Fibroblast of lung (primary cell): ENCODE results near the gene CMTM6. TPM values are rescaled to one million over a fixed set of nuclear protein-coding genes. Genes with fewer than 3 reads are reported as not detected.

Source experiments
- DNase-seq, 2 donors: peaks; one replicate each; pipeline versions ENCODE4 v3.0.0 to v3.0.0-alpha.2; 2010; ENCODE audit warnings: low read depth in 2 of 2
- H2AFZ ChIP-seq: 2 replicates; pipeline ENCODE4 v1.5.1; 2012; ENCODE audit warnings: low read length, control low read depth, inconsistent platforms
- H3K27ac ChIP-seq: 2 replicates; pipeline ENCODE4 v1.5.1; 2011; ENCODE audit warnings: low read length, control low read depth; ENCODE audit not compliant: insufficient read depth
- H3K27me3 ChIP-seq: 2 replicates; pipeline ENCODE4 v1.5.1; 2011; ENCODE audit warnings: mild to moderate bottlenecking, low read length; ENCODE audit not compliant: control insufficient read depth, insufficient read depth
- H3K36me3 ChIP-seq: 2 replicates; pipeline ENCODE4 v1.5.1; 2011; ENCODE audit warnings: low read length; ENCODE audit not compliant: control insufficient read depth, insufficient read depth
- H3K4me1 ChIP-seq: 2 replicates; pipeline ENCODE4 v1.5.1; 2011; ENCODE audit warnings: low read length; ENCODE audit not compliant: control insufficient read depth, insufficient read depth; ENCODE audit errors: extremely low read depth
- H3K4me2 ChIP-seq: 2 replicates; pipeline ENCODE4 v1.5.1; 2011; ENCODE audit warnings: low read length, control low read depth; ENCODE audit not compliant: insufficient read depth; ENCODE audit errors: extremely low read depth
- H3K4me3 ChIP-seq, 4 experiments: fragments of 200-600 bp in 1 of 4; sonication (generic) in 1 of 4; replicated peaks in 1 of 4; 2 replicates each; pipeline ENCODE4 v1.5.1; 2011 to 2016; ENCODE audit warnings: low read length in 4 of 4, low read depth in 3 of 4, mild to moderate bottlenecking in 3 of 4, control low read depth in 2 of 4, inconsistent platforms in 1 of 4, mixed read lengths in 1 of 4; ENCODE audit not compliant: insufficient read depth in 1 of 4; ENCODE audit errors: control extremely low read depth in 1 of 4
- H3K79me2 ChIP-seq: 2 replicates; pipeline ENCODE4 v1.5.1; 2012; ENCODE audit warnings: mild to moderate bottlenecking, low read length, inconsistent platforms; ENCODE audit not compliant: control insufficient read depth, insufficient read depth
- H3K9ac ChIP-seq: 2 replicates; pipeline ENCODE4 v1.5.1; 2011; ENCODE audit warnings: mild to moderate bottlenecking, low read length, control low read depth; ENCODE audit not compliant: insufficient read depth
- H3K9me3 ChIP-seq: 2 replicates; pipeline ENCODE4 v1.5.1; 2012; ENCODE audit warnings: low read depth, low read length; ENCODE audit not compliant: control insufficient read depth, insufficient read depth
- H4K20me1 ChIP-seq: 2 replicates; pipeline ENCODE4 v1.5.1; 2011; ENCODE audit warnings: low read length; ENCODE audit not compliant: control insufficient read depth, insufficient read depth; ENCODE audit errors: extremely low read depth
- EZH2 ChIP-seq: IDR thresholded peaks from 2 replicates; pipeline ENCODE4 v1.5.1; 2012; ENCODE audit warnings: low read length, control low read depth, mild to moderate bottlenecking; ENCODE audit errors: missing control alignments
- polyA plus RNA-seq, 2 donors: library from polyadenylated mRNA; depleted of rRNA in 1 of 2; stranded (reverse) in 1 of 2; unstranded in 1 of 2; fragments of >200 nt; gene quantifications; 2 replicates each; pipeline ENCODE4 v1.2.1, GENCODE V29; 2011 to 2012; ENCODE audit warnings: missing spikeins in 1 of 2
- total RNA-seq: library from RNA; depleted of rRNA; stranded (reverse); fragments of >200 nt; gene quantifications from 2 replicates; pipeline ENCODE4 v1.2.1, GENCODE V29; 2014
- TF ChIP-seq, protein P1 (sequence below), 2 donors: IDR thresholded peaks in 1 of 2; conservative IDR thresholded peaks in 1 of 2; 1 replicate in 1 of 2; 2 replicates in 1 of 2; pipeline ENCODE4 v1.5.1; 2011 to 2012; ENCODE audit warnings: low read length in 2 of 2, control low read depth in 1 of 2, inconsistent platforms in 1 of 2, low read depth in 1 of 2, mild to moderate bottlenecking in 1 of 2

The CMTM6 gene
- total and polyA plus RNA-seq, 2 donors (not counting 1 experiment from before 2014, with no cell fraction given), result 74.1 to 76.5 TPM

DNA sequence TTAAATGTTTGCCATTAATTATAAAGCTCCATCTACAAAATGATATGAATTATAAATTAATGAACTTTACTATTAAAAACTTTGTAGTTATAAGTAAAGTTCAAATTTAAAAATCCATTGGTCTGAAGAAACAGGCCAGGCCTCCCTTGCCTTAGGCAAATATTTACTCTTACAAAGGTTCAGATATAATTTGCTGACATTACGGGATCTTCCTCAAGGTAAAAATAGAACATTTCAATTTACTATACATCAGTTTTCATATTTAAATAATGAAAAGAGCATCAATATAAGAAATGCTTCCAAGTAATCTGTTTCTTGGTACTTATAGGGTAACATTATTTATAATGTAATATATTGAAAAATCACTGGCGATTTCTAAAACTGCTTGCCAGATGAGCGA is 3.7 kb downstream of the CMTM6 start:
- Histone ChIP-seq H3K4me1 (no peaks in the 10 kb centered on the region), H3K79me2 (peaks cover 16% of the 10 kb centered on the region), H3K36me3 (no peaks in the 10 kb centered on the region), H3K4me2 (no peak overlapping the region), H3K9me3 (no peaks in the 10 kb centered on the region), H3K27ac (no peak overlapping the region), H3K4me3 (no peak overlapping the region), H3K9ac (no peak overlapping the region), H3K27me3 (no peaks in the 10 kb centered on the region), H2AFZ (no peak overlapping the region), H4K20me1 (no peaks in the 10 kb centered on the region)
- TF ChIP-seq EZH2, result no peak
- TF ChIP-seq, protein P1, sequence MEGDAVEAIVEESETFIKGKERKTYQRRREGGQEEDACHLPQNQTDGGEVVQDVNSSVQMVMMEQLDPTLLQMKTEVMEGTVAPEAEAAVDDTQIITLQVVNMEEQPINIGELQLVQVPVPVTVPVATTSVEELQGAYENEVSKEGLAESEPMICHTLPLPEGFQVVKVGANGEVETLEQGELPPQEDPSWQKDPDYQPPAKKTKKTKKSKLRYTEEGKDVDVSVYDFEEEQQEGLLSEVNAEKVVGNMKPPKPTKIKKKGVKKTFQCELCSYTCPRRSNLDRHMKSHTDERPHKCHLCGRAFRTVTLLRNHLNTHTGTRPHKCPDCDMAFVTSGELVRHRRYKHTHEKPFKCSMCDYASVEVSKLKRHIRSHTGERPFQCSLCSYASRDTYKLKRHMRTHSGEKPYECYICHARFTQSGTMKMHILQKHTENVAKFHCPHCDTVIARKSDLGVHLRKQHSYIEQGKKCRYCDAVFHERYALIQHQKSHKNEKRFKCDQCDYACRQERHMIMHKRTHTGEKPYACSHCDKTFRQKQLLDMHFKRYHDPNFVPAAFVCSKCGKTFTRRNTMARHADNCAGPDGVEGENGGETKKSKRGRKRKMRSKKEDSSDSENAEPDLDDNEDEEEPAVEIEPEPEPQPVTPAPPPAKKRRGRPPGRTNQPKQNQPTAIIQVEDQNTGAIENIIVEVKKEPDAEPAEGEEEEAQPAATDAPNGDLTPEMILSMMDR (conservative IDR thresholded peaks at IDR 0.05 in 1 of 2, IDR thresholded peaks at IDR 0.05 in 1 of 2; ENCODE audit: low read depth in 1 of 2, low read length in 2 of 2), result no peak
- DNase-seq, result no peak

DNA sequence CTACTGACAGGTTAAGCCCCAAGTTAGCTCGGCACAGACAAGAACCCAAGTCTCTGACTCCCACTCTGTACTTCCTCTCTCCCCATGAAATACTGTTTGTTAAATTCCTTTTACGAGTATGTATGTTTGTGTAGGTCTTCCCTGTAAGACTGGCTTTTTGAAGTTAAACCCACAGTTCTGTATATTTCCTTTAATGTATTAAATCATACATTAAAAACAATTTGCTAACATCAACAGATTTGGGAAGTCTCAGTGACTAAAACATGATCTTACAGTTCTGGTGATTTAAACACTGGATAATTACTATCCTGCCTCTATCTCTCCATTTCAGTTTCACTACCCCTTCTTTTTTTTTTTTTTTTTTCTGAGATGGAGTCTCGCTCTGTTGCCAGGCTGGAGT is 4.4 kb downstream of the CMTM6 start:
- H3K79me2 ChIP-seq, result peaks cover 19% of the 10 kb centered on the region
- H3K9me3 ChIP-seq, result no peaks in the 10 kb centered on the region

DNA sequence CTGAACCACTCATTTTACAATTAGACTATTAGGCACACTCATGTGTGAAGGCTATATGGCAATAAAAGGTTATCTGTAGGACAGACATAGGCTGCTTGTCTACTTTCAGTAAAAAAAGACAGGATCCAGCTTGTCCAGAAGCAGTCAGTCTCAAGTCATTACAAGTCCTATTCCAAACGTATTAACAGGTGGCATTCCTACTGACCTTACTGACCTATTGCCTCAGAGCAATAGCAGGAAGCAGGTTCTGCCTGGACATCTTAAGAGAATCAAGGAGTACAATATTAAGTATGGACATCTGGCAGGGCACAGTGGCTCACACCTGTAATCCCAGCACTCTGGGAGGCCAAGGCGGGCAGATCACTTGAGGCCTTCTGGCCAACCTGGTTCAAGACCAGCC is 7.0 kb downstream of the CMTM6 start:
- Histone ChIP-seq H4K20me1 (no peaks in the 10 kb centered on the region), H3K27ac (no peak overlapping the region), H3K9ac (no peak overlapping the region), H3K36me3 (no peaks in the 10 kb centered on the region), H3K79me2 (peaks cover 12% of the 10 kb centered on the region), H3K4me2 (no peak overlapping the region), H3K4me1 (no peaks in the 10 kb centered on the region), H3K27me3 (no peaks in the 10 kb centered on the region), H3K4me3 (no peak overlapping the region), H2AFZ (no peak overlapping the region), H3K9me3 (no peaks in the 10 kb centered on the region)
- DNase-seq, result no peak
- no peak for TF ChIP-seq EZH2
- TF ChIP-seq, protein P1 (conservative IDR thresholded peaks at IDR 0.05 in 1 of 2, IDR thresholded peaks at IDR 0.05 in 1 of 2; ENCODE audit: low read depth in 1 of 2, low read length in 2 of 2), result no peak

More for the DNA sequence above, 4.4 kb downstream of the CMTM6 start:
- TF ChIP-seq, protein P1 (conservative IDR thresholded peaks at IDR 0.05 in 1 of 2, IDR thresholded peaks at IDR 0.05 in 1 of 2; ENCODE audit: low read depth in 1 of 2, low read length in 2 of 2), result no peak
- TF ChIP-seq EZH2, result no peak
- Histone ChIP-seq H2AFZ (no peak overlapping the region), H3K27me3 (no peaks in the 10 kb centered on the region), H3K4me3 (no peak overlapping the region), H3K4me1 (no peaks in the 10 kb centered on the region), H4K20me1 (no peaks in the 10 kb centered on the region), H3K36me3 (no peaks in the 10 kb centered on the region), H3K27ac (no peak overlapping the region), H3K9ac (no peak overlapping the region), H3K4me2 (no peak overlapping the region)
- no peak for DNase-seq
